H9 (cell line): Measurements from ENCODE around the gene COL3A1. TPM values are rescaled to one million over a fixed set of nuclear protein-coding genes. Genes with fewer than 3 reads are reported as not detected.

Experiments
- DNase-seq: peaks from one replicate; pipeline ENCODE4 v3.0.0-alpha.2; 2017
- H2AFZ ChIP-seq: one replicate; pipeline ENCODE4 v1.6.1; 2013; ENCODE audit warnings: mild to moderate bottlenecking, low read length, control low read depth, moderate library complexity
- H2AK5ac ChIP-seq: 2 replicates; pipeline ENCODE4 v1.6.1; 2013; ENCODE audit warnings: low read length, control low read depth, mixed read lengths; ENCODE audit not compliant: insufficient read length
- H2BK120ac ChIP-seq: one replicate; pipeline ENCODE4 v1.6.1; 2013; ENCODE audit warnings: low read depth, mild to moderate bottlenecking, low read length, control low read depth, inconsistent platforms; ENCODE audit not compliant: poor library complexity, severe bottlenecking
- H2BK12ac ChIP-seq: 2 replicates; pipeline ENCODE4 v1.6.1; 2013; ENCODE audit warnings: low read length, control low read depth, mixed read lengths, low read depth; ENCODE audit not compliant: insufficient read length
- H2BK15ac ChIP-seq: 2 replicates; pipeline ENCODE4 v1.6.1; 2013; ENCODE audit warnings: low read depth, low read length, control low read depth
- H2BK20ac ChIP-seq: one replicate; pipeline ENCODE4 v1.6.1; 2013; ENCODE audit warnings: low read depth, mild to moderate bottlenecking, low read length, control low read depth, inconsistent platforms; ENCODE audit not compliant: poor library complexity, severe bottlenecking
- H2BK5ac ChIP-seq: 2 replicates; pipeline ENCODE4 v1.6.1; 2013; ENCODE audit warnings: low read length, control low read depth, mixed read lengths; ENCODE audit not compliant: insufficient read length
- H3K14ac ChIP-seq: 2 replicates; pipeline ENCODE4 v1.6.1; 2013; ENCODE audit warnings: low read length, control low read depth; ENCODE audit not compliant: insufficient read depth
- H3K18ac ChIP-seq: 2 replicates; pipeline ENCODE4 v1.6.1; 2013; ENCODE audit warnings: low read depth, mild to moderate bottlenecking, mixed read lengths, low read length, control low read depth; ENCODE audit not compliant: insufficient read length
- H3K23ac ChIP-seq: 2 replicates; pipeline ENCODE4 v1.6.1; 2013; ENCODE audit warnings: low read length, control low read depth, mixed read lengths, low read depth; ENCODE audit not compliant: insufficient read length
- H3K23me2 ChIP-seq: 2 replicates; pipeline ENCODE4 v1.6.1; 2013; ENCODE audit warnings: low read depth, mild to moderate bottlenecking, mixed read lengths, low read length, control low read depth; ENCODE audit not compliant: insufficient read length, poor library complexity, severe bottlenecking
- H3K27ac ChIP-seq: 2 replicates; pipeline ENCODE4 v1.5.1; 2013; ENCODE audit warnings: low read length, control low read depth, mixed read lengths, low read depth; ENCODE audit not compliant: insufficient read length
- H3K27me3 ChIP-seq: 2 replicates; pipeline ENCODE4 v1.6.1; 2013; ENCODE audit warnings: low read length, control low read depth, inconsistent platforms; ENCODE audit not compliant: insufficient read depth
- H3K4ac ChIP-seq: 2 replicates; pipeline ENCODE4 v1.6.1; 2013; ENCODE audit warnings: low read depth, mild to moderate bottlenecking, control low read depth, inconsistent platforms, low read length, moderate library complexity
- H3K4me1 ChIP-seq: 2 replicates; pipeline ENCODE4 v1.6.1; 2013; ENCODE audit warnings: low read length, control low read depth, inconsistent platforms; ENCODE audit not compliant: insufficient read depth
- H3K4me2 ChIP-seq: 2 replicates; pipeline ENCODE4 v1.6.1; 2013; ENCODE audit warnings: low read length, control low read depth, mixed read lengths; ENCODE audit not compliant: insufficient read length, insufficient read depth
- H3K56ac ChIP-seq: 2 replicates; pipeline ENCODE4 v1.6.1; 2013; ENCODE audit warnings: low read depth, mild to moderate bottlenecking, mixed read lengths, low read length, control low read depth; ENCODE audit not compliant: insufficient read length
- H3K79me1 ChIP-seq: 2 replicates; pipeline ENCODE4 v1.6.1; 2013; ENCODE audit warnings: low read depth, mild to moderate bottlenecking, moderate library complexity, low read length, control low read depth, inconsistent platforms; ENCODE audit not compliant: insufficient read depth, poor library complexity, severe bottlenecking
- H3K79me2 ChIP-seq: 2 replicates; pipeline ENCODE4 v1.6.1; 2013; ENCODE audit warnings: low read length, control low read depth, inconsistent platforms; ENCODE audit not compliant: insufficient read depth
- H3K9ac ChIP-seq: 2 replicates; pipeline ENCODE4 v1.6.1; 2013; ENCODE audit warnings: low read length, control low read depth, mixed read lengths; ENCODE audit not compliant: insufficient read length; ENCODE audit errors: extremely low read depth
- H3K9me3 ChIP-seq: one replicate; pipeline ENCODE4 v1.6.1; 2013; ENCODE audit warnings: low read depth, low read length, inconsistent platforms; ENCODE audit not compliant: control insufficient read depth
- H3T11ph ChIP-seq: one replicate; pipeline ENCODE4 v1.6.1; 2013; ENCODE audit warnings: mild to moderate bottlenecking, low read length, control low read depth, inconsistent platforms
- H4K20me1 ChIP-seq: one replicate; pipeline ENCODE4 v1.6.1; 2013; ENCODE audit not compliant: control insufficient read depth, insufficient read length, insufficient read depth
- H4K5ac ChIP-seq: 2 replicates; pipeline ENCODE4 v1.6.1; 2013; ENCODE audit warnings: low read depth, mild to moderate bottlenecking, mixed read lengths, low read length, control low read depth; ENCODE audit not compliant: insufficient read length
- H4K8ac ChIP-seq: replicated peaks from 2 replicates; pipeline ENCODE4 v1.6.1; 2013; ENCODE audit warnings: low read length, control low read depth, mixed read lengths, low read depth; ENCODE audit not compliant: insufficient read length
- H4K91ac ChIP-seq: 2 replicates; pipeline ENCODE4 v1.6.1; 2013; ENCODE audit warnings: low read depth, mild to moderate bottlenecking, moderate library complexity, mixed read lengths, low read length, control low read depth; ENCODE audit not compliant: insufficient read length
- H3K27ac Mint-ChIP-seq, 3 experiments: 2 replicates in 2 of 3; 3 replicates in 1 of 3; pipeline ENCODE4 v1.8.0; 2020 to 2021; ENCODE audit warnings: mixed read lengths in 3 of 3, mild to moderate bottlenecking in 1 of 3, moderate library complexity in 1 of 3
- H3K27me3 Mint-ChIP-seq: 2 replicates; pipeline ENCODE4 v1.8.0; 2021; ENCODE audit warnings: low read depth, mild to moderate bottlenecking, moderate library complexity, mixed read lengths
- H3K36me3 Mint-ChIP-seq, 3 experiments: 2 replicates in 2 of 3; 3 replicates in 1 of 3; pipeline ENCODE4 v1.8.0; 2020 to 2021; ENCODE audit warnings: low read depth in 3 of 3, mixed read lengths in 3 of 3; ENCODE audit not compliant: insufficient read depth in 1 of 3
- H3K4me1 Mint-ChIP-seq, 2 experiments: 2 replicates each; pipeline ENCODE4 v1.8.0; 2020; ENCODE audit warnings: mixed read lengths in 2 of 2
- H3K4me3 Mint-ChIP-seq, 2 experiments: 2 replicates in 1 of 2; 3 replicates in 1 of 2; pipeline ENCODE4 v1.8.0; 2020 to 2021; ENCODE audit warnings: mild to moderate bottlenecking in 2 of 2, mixed read lengths in 2 of 2, moderate library complexity in 1 of 2
- H3K9me3 Mint-ChIP-seq, 2 experiments: 2 replicates in 1 of 2; 3 replicates in 1 of 2; pipeline ENCODE4 v1.8.0; 2020; ENCODE audit warnings: mild to moderate bottlenecking in 2 of 2, mixed read lengths in 2 of 2, moderate library complexity in 1 of 2
- WGBS: extraction: QIAGEN DNeasy Blood & Tissue Kit; methylation state at CpG from one replicate; pipeline ENCODE4 v1.1.7; 2013; ENCODE audit warnings: missing lambda C conversion rate, low lambda C conversion rate, mixed read lengths; ENCODE audit not compliant: insufficient read length; ENCODE audit errors: extremely low coverage; 5-methylcytosine and 5-hydroxymethylcytosine counted together
- total RNA-seq: library from RNA; stranded (reverse); gene quantifications from 2 replicates; pipeline ENCODE4 v1.2.1, GENCODE V29; 2021
- TF ChIP-seq, protein P1 (sequence below): fragments of 200-600 bp; sonication (generic); conservative IDR thresholded peaks from 3 replicates; pipeline ENCODE4 v1.8.0; 2021; ENCODE audit warnings: antibody characterized with exemption, mild to moderate bottlenecking

COL3A1 gene
- total RNA-seq, 1 experiment from 2014 or later = not detected

DNA sequence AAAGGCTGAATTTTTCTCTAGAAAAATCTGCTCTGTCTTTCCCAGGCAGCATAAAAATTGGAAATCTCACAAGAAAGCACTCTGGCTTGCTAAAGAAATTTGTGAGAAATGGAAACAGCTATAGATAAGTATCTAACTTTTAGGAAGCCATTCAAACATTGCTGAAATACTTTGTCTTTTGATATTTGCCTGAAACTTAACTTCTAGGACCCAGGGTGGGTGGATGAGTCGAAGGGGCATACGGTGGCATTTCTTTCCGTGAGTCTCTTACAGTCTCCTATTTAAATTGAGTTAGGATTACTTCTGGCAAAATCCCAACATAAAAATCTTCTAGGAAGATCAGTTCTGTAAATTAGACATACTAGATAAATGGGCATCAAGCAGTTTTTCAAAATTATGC lies 532 bp upstream of the COL3A1 start:
- Histone ChIP-seq H4K8ac (no peak overlapping the region), H3K4me2 (no peak overlapping the region), H3K18ac (no peak overlapping the region), H3K14ac (no peak overlapping the region), H4K5ac (no peak overlapping the region), H3K9ac (no peak overlapping the region), H2BK120ac (no peak overlapping the region), H3K23me2 (no peaks in the 10 kb centered on the region), H3K23ac (no peak overlapping the region), H3T11ph (no peak overlapping the region), H2AK5ac (no peak overlapping the region), H2BK15ac (no peak overlapping the region), H3K79me1 (no peaks in the 10 kb centered on the region), H3K4me1 (no peaks in the 10 kb centered on the region; the same call in 1 of the 2 replicates), H3K27me3 (no peaks in the 10 kb centered on the region), H3K4ac (no peak overlapping the region), H3K79me2 (no peaks in the 10 kb centered on the region), H4K20me1 (no peaks in the 10 kb centered on the region), H3K27ac (no peak overlapping the region), H3K9me3 (no peaks in the 10 kb centered on the region), H2BK5ac (no peak overlapping the region), H2BK20ac (no peak overlapping the region), H4K91ac (no peak overlapping the region), H2BK12ac (no peak overlapping the region), H3K56ac (no peak overlapping the region), H2AFZ (no peak overlapping the region)
- H3K4me3 Mint-ChIP-seq = no peak overlapping the region
- TF ChIP-seq, protein P1, sequence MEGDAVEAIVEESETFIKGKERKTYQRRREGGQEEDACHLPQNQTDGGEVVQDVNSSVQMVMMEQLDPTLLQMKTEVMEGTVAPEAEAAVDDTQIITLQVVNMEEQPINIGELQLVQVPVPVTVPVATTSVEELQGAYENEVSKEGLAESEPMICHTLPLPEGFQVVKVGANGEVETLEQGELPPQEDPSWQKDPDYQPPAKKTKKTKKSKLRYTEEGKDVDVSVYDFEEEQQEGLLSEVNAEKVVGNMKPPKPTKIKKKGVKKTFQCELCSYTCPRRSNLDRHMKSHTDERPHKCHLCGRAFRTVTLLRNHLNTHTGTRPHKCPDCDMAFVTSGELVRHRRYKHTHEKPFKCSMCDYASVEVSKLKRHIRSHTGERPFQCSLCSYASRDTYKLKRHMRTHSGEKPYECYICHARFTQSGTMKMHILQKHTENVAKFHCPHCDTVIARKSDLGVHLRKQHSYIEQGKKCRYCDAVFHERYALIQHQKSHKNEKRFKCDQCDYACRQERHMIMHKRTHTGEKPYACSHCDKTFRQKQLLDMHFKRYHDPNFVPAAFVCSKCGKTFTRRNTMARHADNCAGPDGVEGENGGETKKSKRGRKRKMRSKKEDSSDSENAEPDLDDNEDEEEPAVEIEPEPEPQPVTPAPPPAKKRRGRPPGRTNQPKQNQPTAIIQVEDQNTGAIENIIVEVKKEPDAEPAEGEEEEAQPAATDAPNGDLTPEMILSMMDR = no peak
- H3K27me3 Mint-ChIP-seq = no peaks in the 10 kb centered on the region
- no peaks in the 10 kb centered on the region for H3K36me3 Mint-ChIP-seq
- no CpG with 5 or more reads among the region's 3 CpGs for WGBS
- peaks cover 4% of the 10 kb centered on the region in 2 experiments; a peak in 3 of 4 replicates for H3K4me1 Mint-ChIP-seq
- no peaks in the 10 kb centered on the region for H3K9me3 Mint-ChIP-seq
- DNase-seq = no peak
- H3K27ac Mint-ChIP-seq = no peak overlapping the region
